HG02943 (cell line): Measurements from ENCODE around the gene SH3BGRL3.
"Not testable (repeated sequence)": the region's sequence is repeated elsewhere in the genome, so short reads cannot be mapped to it uniquely, and the experiment has no call there.

Experiments used
- ATAC-seq: cut with Tn5 transposase; IDR thresholded peaks from one replicate; pipeline ENCODE4 v1.9.1; 2021; ENCODE audit warnings: mild to moderate bottlenecking, low read depth, moderate library complexity; ENCODE audit not compliant: unreplicated experiment

Gene SH3BGRL3

GRCh38 chr1:26279456-26280332 is at the start of gene SH3BGRL3:
TSS of gene SH3BGRL3 (plus strand) at chr1:26280086. CDS start at chr1:26280156, 70 bp downstream.
- peak; percentile 42 for ATAC-seq

GRCh38 chr1:26230682-26231081 is 49.2 kb upstream of the SH3BGRL3 start:
- ATAC-seq = not testable (repeated sequence)

- ATAC-seq = peak; percentile 87
Observed at GRCh38 chr1:26233903-26234643, 45.8 kb upstream of the SH3BGRL3 start, which contains the start of gene CEP85. TSS of gene CEP85 (plus strand) at chr1:26234200. CDS start at chr1:26239784, 5,584 bp downstream.

GRCh38 chr1:26234644-26235370 is 45.1 kb upstream of the SH3BGRL3 start:
- no peak for ATAC-seq

GRCh38 chr1:26237230-26237966 is 42.5 kb upstream of the SH3BGRL3 start:
- ATAC-seq = no peak

GRCh38 chr1:26239936-26240335 is 40.0 kb upstream of the SH3BGRL3 start:
- no peak for ATAC-seq

- no peak for ATAC-seq
Observed at GRCh38 chr1:26252718-26253117, 27.2 kb upstream of the SH3BGRL3 start.

- ATAC-seq = no peak
Observed at GRCh38 chr1:26254404-26254803, 25.5 kb upstream of the SH3BGRL3 start.

- no peak for ATAC-seq
Observed at GRCh38 chr1:26257222-26257621, 22.7 kb upstream of the SH3BGRL3 start.

- ATAC-seq = no peak
Observed at GRCh38 chr1:26259005-26259404, 20.9 kb upstream of the SH3BGRL3 start.

GRCh38 chr1:26259578-26259977 is 20.3 kb upstream of the SH3BGRL3 start:
- no peak for ATAC-seq

GRCh38 chr1:26263212-26263611 is 16.7 kb upstream of the SH3BGRL3 start:
- no peak for ATAC-seq

GRCh38 chr1:26265405-26265804 is 14.5 kb upstream of the SH3BGRL3 start:
- no peak for ATAC-seq

- no peak for ATAC-seq
Observed at GRCh38 chr1:26268290-26269197, 11.3 kb upstream of the SH3BGRL3 start.

- ATAC-seq = no peak
Observed at GRCh38 chr1:26269198-26269550, 10.7 kb upstream of the SH3BGRL3 start.

GRCh38 chr1:26274801-26275425 is 5.0 kb upstream of the SH3BGRL3 start:
- ATAC-seq = no peak

GRCh38 chr1:26275580-26276431 is 4.1 kb upstream of the SH3BGRL3 start:
- ATAC-seq = no peak

- ATAC-seq = no peak
Observed at GRCh38 chr1:26276432-26276838, 3.5 kb upstream of the SH3BGRL3 start.
